Astrocyte of the hippocampus (primary cell): ENCODE measurements around the gene TSPO2.

ENCODE experiments used
- DNase-seq: peaks from one replicate; pipeline ENCODE4 v3.0.0; 2011; ENCODE audit warnings: low read depth, low spot score

The TSPO2 gene

DNA sequence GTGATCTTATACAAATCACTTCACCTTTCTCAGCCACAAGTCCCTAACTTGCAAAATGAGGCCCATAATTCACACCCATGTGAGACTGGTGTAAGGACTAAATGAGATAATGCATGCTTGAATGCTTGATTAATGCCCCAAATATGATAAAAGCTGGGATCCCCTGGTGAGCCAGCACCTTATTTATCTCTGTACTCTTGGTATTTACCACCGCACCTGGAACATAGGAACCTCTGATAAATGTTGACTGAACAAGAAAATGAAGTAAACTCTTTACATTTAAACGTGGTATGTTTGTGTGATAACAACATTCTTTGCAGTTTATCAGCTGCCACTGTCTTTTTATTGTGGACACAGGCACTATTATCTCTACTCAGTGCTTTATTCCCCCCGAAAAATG is 8.3 kb downstream of the TSPO2 start:
- no peak for DNase-seq

DNA sequence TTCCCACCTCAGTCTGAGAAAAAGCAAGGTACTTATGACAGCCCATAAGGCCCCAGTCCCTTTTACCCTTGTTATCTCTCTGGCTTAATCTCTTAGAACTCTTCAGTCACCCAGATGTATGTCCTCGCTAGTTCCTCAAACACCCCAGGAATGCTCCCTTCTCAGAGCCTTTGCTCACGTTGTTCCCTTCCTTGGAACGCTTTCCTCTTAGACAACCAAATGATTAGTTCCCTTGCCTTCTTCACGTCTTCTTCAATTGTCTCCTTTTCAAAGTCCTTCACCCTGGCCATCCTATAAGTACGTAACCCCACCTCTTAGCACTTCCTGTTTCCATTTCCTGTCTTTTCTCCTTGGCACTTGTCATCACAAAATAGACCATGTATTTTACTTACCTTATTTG is 9.6 kb downstream of the TSPO2 start:
- DNase-seq, result no peak

DNA sequence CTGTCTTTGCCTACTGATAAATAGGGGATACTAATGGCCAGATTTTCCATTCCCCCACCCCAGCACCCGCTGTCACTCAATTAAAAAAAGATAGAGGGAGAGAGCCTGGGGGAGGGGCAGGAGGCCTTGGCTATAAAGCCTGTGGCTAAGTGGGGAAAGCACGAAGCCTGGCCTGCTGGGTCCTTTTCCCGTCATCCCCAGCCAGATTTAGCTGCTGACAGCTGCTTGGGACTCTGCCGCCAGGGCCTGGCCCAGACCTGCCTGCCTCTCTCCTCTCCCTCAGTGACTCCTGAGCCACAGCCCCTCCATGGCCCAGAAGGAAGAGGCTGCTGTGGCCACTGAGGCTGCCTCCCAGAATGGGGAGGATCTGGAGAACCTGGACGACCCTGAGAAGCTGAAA is 10.8 kb downstream of the TSPO2 start, which contains the start of gene APOBEC2:
TSS of gene APOBEC2 (plus strand) at position 162 of the 400 bp plus-strand sequence. CDS start at position 308, 146 bp downstream.
- DNase-seq, result no peak

DNA sequence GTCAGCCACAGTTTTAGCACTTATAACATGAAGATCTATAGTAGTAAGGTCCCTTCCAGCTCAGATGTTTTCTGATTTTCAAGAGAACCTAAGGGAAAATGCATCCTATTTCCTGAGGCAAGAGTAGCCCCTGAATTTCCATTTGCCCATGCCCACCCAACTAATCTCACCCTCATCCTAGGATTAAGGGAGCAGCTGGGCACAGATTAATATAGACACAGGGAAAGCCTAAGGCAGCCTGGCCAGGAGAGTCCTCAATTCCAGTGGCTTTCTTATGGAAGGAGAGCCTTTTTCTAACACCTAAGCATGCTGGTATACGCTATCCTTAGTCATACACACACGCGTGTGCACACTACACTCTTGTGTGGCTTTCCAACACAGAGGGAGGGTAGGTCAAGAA is 12.2 kb downstream of the TSPO2 start:
- no peak for DNase-seq

DNA sequence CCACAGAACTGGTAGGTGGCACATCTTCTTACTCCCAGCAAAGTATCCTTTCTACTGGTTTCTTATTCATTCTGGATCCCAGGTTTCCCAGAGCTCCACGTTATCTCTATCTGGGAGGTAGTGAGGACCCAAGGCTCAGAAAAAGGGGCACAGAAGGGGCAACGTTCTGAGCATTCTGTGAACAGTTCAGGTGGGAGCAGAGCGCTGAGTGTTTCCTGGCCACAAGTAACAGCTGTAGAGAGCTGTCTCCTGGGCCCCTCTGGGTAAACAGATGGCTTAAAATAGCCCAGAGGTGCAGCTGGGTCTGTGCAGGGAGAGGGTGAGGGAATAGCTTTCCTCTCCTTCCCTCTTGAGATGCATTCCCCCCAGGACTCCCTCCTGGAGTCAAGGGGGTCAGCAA is 12.9 kb downstream of the TSPO2 start:
- no peak for DNase-seq

DNA sequence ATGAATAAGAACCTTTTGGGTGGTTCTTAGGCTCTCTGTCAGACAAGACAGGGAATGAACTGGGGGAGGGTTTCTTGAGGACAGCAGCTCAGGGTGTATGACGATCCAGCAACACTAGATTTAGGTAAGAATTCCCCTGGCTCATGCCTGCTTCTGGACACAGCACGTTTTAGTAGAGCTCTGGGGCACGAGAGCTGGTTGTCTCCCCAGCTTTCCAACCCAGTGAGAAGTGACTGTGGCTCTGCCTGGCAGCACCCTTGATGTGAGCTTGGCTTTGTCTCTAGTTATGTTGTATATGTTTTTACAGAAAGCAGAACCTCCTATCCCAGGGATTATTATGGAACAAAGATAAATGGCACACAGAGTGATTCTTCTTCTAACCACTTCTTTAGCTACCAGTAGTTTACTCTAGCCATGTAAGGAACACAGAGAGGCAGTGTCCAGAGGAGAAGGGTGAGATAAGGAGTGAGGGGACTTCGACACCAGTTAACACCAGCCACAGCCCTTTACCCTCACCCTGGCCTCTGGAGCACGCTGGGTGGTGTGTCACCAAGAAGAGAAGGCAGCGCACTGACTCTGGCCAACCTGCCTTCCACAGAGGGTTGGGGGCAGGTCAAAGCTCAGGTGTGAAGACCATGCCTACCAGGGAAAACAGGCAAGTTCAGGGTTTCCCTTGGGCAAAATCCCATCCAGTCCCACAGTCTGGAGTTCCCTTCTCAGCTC is 14.7 kb downstream of the TSPO2 start:
- DNase-seq, result no peak

DNA sequence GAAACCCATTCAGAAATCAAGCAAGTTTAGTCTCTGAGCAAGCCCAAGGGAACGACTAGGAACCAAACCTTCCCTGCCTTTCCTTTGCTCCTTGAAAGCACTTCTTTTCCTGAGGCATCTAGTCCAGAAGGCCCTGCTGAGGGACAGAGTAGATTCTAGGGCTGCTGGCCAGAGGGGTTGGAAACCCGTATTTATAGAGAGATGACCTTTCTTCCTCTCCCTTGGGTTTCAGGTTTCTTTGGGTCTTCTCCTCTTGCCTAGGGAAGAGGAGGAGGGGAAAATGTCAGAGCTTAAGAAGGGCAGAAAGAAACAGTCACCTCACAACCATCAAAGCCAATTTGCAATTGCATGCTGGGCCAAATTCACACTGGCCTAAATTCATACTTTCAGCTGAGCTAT is 16.5 kb downstream of the TSPO2 start:
- DNase-seq, result no peak

DNA sequence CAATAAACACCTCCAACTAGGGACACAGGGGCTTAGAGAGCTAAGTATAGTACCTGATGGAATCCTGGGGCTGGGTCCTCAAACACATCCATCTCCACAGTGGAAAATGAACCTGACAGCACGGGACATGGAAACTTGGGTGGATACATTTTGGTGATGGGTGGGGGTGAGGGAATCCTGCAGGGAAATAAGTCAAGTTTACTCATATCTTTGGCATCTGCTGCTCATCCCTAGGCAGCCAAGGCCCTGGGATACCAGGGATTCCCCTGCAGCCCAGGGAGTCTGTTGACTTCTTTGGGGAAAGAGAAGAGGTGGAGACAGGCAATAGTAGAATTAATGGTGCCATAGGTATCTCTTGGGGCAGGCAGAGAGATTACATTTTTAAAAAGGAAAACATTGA is 17.3 kb downstream of the TSPO2 start:
- DNase-seq, result peak; percentile 46

DNA sequence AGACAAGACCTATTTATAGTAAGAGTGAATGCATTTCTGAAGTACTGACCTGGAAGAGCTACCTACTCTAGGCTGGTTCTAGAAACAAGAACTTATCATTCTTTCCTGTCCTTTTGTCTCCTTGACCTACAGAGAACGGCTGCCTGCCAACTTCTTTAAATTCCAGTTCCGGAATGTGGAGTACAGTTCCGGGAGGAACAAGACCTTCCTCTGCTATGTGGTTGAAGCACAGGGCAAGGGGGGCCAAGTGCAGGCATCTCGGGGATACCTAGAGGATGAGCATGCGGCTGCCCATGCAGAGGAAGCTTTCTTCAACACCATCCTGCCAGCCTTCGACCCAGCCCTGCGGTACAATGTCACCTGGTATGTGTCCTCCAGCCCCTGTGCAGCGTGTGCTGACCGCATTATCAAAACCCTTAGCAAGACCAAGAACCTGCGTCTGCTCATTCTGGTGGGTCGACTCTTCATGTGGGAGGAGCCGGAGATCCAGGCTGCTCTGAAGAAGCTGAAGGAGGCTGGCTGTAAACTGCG is 19.0 kb downstream of the TSPO2 start:
- no peak for DNase-seq

DNA sequence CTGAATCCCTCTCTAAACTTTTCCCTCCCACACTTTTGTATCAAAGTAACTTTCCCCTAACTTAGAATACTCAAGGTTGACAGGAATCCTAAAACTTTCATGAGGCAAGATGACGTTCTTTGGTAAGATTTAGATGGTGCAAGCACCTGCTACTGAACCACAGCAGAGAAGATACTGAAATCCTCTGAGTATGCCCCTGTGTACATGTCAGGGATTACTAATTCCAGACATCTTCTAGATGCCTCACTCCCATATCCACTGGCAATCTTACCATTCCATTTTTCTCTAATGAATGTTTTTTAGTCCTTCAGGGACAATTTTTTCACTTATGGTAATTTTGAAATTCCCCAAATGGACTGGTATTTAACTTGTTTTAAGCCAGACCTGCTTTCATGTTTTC is 19.8 kb downstream of the TSPO2 start:
- DNase-seq, result no peak

DNA sequence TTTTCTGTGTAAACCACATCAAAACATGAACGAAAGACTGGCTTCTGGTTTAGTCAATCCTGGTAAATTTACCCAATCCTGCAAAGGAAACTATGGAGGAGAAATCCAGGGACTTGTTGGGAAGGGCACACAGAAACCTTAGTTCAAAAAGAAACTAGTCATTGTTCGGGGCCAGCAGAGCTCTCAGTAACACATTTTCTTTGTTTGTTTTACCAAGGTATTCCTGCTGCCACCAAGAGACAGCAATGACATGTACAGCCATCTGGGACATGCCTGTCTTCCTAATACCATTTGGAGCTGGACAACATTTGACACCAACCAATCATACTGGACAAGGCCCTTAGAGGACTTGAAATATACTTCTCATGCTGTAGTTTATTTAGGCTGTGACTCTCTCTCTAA is 21.6 kb downstream of the TSPO2 start:
- no peak for DNase-seq

DNA sequence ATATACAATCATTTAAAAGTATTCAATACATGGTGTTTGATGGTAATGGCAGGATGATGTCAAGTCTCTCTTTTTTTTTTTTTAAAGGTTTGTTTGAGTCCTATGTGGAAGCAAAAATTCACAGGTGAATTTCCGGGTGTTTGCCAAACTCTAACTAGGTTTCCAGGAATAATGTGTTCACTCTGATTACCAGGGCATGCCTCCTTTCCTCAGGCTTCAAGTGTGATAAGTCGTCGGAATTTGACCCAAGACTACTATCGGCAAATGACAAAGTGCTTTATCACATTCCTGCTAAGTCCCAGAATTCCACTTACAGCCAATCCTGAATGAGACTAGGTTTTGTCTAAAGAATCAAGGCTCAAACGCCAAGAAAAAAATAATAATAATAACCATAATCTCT is 22.6 kb downstream of the TSPO2 start:
- no peak for DNase-seq

DNA sequence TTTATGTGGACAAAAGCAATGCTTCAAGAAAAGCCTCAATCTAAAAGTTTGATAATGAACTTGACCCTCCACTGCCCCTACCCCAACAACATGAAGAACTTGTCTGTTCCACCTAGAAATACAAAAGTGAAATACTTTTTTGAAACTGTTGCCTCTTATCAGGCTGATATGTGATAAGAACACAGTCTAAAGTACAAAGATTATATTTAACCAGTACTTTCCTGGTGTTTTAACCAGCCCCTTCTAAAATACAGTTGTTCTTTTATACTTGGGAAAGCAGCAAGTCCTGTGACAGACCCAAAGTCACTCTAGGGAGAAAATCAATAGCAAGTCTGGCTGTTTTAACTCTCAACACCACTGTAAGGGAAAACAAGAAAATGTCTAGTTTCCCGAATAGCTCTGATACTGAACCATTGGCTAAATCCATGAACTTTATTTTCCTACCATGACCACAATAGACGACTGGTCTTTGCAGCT is 23.3 kb downstream of the TSPO2 start:
- DNase-seq, result no peak

DNA sequence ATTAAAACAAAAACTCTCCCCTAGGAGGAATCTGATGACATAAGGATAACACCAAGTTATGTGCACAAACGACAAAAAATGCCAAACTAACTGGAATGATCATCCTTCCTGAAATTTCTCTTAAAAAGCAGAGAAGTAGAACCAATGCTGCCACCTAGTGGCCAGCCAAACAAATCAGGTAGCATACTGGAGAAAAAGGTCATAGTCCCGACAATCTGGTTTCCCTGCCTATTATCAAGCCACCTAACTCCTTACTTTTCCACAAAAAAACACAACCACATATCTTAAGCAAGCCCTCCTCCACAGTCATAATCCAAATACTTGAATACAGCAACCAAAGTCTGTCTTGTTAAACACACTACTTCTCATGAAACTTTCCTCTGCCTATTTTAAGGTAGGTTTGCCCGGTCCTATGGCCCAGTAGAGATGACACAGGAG is 24.6 kb downstream of the TSPO2 start:
- peak; percentile 88 for DNase-seq

DNA sequence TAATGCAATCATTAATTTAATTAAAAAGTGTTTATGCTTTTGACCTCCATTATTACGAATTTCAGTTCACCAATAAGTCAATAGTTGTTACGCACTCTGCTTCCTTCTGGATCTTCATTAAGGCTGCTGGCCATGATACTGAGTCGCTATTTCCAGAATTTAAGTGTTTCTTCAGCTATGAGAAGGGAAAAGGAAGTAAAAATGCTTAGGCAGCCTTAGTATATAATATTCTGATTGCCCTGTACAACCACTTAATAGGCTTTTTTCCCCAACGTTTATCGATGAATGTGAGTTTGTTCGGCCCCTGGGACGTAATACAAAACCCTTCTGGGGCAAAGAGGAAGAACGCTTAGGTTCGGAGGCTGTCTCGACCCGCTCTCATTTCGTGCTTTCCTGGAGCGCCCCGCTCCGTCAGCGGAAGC is 29.2 kb downstream of the TSPO2 start:
- no peak for DNase-seq

DNA sequence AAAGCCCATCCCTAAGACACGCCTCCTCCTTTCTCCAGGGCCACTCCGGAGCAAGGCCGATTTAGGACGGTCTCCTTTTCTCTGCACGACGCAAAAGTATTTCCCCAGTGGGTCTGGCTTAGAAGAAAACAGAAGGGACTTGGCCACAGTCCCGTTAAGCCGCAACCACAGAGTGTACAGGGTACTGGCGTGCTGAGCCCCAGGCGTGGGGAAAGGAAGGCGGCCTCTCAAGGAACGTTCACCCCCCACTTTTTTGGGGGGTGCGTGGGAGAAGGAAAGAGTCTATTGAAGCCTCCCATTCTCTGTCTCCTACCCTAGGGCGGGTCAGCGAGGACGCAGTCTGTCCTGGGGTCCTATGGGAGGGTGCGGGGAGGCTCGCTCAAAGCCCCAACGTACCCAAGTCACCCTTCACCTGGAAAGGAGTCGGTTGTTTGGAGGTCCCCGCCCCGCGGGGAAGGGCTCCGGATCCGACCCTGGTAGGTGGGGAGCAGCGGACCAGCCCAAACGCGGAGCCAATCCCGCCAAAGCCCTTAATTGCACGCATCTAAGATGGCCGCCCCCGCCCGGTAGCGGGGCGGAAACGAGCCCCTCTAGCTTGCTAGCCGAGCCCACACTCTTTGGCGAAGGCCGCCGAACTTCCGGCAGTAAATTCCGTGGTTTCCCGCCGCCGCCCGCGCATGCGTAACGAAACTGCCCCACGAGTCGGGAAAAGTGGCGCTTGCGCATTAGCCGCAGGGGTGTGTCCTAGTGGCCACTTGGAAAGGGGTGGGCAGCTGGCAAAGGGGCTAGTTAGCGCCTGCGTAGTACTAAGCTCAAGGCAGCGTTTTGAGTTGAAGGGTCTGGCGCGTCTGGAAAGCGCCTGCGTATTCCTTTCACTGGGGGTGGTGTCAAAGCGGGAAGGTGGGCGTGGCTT is 29.9 kb downstream of the TSPO2 start, which contains the start of gene OARD1:
TSS of gene OARD1 (minus strand) at position 434 of the 913 bp plus-strand sequence. CDS start 722 bp downstream, outside the sequence.
- peak; percentile 100 for DNase-seq

DNA sequence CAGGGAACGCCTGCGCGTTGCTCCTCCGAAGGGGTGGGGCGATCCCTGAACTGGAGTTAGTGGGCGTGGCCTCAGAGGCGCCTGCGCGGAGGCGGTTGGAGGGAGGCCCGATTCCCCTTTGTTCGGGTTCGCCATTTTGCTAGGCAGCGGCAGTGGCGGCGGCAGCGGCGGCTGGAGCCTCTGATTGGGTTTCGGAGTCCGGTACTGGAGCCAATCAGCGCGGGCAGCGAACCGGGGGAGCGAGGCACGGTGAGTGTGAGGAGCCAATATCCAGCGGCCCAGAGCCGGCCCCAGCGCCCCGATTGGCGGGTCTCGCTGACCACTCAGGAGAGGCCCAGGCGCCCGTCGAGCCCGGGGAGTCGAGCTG is 30.6 kb downstream of the TSPO2 start, which contains the start of gene NFYA:
TSS of gene NFYA (plus strand) at position 139 of the 367 bp plus-strand sequence. CDS start 6,116 bp downstream, outside the sequence.
- no peak for DNase-seq

DNA sequence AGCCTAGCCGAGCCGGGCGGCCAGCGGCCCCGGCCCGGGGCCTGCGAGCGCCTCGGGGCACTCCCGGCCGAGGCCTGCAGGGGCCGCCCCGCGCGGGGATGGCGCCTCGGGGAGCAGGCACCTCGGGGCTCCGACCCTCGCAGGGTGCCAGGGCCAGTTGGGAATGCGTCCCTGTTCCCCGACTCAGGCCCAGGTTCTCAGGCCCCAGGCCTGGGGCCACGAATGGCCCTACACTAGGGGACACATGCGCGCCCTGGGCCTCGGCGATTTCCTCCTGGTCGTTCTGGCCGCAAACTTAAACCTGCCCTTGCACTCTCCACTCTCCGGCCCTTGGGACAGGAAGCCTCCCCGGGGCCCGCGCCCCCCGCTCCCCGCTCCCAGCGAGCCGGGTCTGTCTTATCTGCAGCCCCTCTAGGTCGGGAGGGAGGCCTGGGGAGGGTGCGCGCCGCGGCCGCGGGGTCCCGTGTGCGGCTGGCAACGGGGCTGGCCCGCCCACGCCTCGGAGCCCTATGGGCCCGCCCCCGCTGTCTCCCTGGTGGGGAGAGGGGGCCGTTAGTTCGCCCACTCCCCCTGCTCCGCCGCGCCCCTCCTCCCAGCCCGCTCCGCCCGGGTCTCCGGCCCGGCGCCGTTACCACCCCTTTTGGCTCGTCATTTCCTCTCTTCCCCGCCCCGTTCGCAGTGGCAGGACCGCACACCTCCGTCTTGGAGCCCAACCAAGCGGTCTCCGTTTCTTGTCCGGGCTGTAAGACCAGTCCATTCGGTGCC is 31.1 kb downstream of the TSPO2 start:
- peak; percentile 90 for DNase-seq

DNA sequence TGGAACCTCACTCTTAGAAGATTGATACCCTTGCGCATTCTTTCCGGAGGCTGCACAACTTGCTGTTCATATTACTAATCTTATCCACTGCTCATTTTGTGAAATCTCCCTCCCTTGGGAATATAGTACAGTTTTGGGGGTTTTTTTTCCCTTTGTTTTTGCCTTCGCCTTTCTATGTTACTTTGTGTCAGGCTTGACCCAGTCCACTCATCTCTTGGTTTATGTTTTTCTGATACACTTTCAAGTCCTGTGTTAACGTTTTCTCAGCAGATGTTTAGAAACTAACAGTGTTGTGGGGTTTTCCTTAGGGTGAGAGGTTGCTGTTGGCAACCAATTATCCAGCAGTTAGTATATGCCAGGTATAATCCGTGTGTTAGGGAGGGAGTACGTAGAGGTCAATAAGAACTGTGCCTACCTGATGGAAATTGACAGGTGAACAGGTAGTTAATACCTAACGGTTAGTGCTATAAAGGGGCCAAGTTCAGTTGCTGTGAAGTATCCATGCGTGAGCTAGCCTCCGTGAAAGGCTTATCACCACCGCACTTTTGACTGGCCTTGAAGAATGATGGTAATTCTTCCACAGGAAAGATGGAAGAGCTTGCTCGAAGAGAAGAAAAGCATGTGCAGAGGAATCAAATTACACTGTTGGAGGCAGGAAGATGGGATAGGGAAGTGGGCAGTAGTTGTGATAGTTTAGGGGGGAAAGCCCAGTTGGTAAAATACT is 31.9 kb downstream of the TSPO2 start:
- DNase-seq, result peak; percentile 32

DNA sequence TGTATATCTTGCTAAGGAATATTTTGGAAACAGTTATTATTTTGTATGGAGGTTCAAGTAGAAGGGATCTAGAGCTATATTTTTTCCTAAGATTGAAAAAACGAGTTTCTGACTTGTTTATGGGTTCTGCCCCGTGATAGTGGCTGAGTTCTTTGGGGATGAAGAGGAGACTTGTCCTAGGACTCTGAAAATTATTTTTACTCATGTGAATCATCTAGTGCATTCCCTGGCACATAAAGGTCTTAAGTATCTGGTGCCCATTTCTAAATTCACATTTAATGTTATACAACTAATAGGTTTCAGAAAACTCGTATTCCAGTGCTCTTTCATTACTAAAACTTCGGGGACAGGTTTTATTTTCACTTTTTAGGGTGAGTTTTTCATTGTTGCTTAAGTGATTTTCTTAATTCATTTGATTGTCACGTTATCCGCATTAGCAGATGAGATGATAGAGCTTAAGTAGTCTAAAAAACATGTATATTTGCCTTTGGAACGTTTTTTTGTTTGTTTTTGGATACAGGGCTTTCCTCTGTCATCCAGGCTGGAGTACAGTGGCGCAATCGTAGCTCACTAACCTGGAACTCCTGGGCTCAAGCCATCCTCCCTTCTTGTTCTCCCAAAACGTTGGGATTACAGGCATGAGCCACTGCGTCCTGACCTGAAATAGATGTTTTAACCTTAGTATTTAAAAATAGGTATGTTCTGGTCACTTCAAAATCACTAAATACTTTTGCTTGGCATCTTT is 32.6 kb downstream of the TSPO2 start:
- no peak for DNase-seq
